Measurements from ENCODE around the gene CCNT2. TPM values are rescaled to one million over a fixed set of nuclear protein-coding genes. Genes with fewer than 3 reads are reported as not detected.

Gene CCNT2
- total and polyA plus RNA-seq, 4 donors = 43.5 to 76.0 (median 48.8) TPM

DNA sequence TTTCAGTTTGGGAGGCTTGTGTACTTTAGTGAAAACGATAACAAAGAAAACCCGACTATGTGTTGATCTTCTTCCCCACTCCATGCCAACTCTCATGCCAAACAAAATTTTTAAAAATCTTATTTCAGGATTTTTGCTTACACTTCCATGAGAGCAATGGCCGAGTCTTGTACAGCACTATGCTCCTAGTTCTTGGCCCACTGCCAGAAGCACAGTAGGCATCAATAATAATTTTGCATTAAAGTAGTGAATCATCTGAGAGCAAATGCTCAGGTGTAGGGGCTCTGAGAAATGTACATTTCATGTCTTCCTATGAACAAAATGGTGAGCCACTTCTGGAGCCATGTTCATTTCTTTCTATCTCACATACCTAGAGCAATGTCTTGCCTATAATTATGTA is 66.4 kb downstream of the CCNT2 start:
- H3K4me1 ChIP-seq (ENCODE audit: control insufficient read depth, insufficient read depth, low read length) = no peaks in the 10 kb centered on the region
- no peaks in the 10 kb centered on the region for H3K27me3 ChIP-seq (ENCODE audit: control insufficient read depth, insufficient read depth, low read length)
- H3K4me3 ChIP-seq (ENCODE audit: low read depth, low read length) = no peak overlapping the region
- 100% methylated on average over 1 of the region's 3 CpGs for WGBS (ENCODE audit: insufficient coverage)
- no peaks in the 10 kb centered on the region for H3K36me3 ChIP-seq (ENCODE audit: control insufficient read depth, insufficient read depth, low read length)
- H3K27ac ChIP-seq (ENCODE audit: low read depth, low read length) = no peak overlapping the region
- no peak for DNase-seq (ENCODE audit: low read depth in 4 of 6, low spot score in 6 of 6)
- H3K9me3 ChIP-seq (ENCODE audit: control insufficient read depth, insufficient read depth, low read length) = no peaks in the 10 kb centered on the region

DNA sequence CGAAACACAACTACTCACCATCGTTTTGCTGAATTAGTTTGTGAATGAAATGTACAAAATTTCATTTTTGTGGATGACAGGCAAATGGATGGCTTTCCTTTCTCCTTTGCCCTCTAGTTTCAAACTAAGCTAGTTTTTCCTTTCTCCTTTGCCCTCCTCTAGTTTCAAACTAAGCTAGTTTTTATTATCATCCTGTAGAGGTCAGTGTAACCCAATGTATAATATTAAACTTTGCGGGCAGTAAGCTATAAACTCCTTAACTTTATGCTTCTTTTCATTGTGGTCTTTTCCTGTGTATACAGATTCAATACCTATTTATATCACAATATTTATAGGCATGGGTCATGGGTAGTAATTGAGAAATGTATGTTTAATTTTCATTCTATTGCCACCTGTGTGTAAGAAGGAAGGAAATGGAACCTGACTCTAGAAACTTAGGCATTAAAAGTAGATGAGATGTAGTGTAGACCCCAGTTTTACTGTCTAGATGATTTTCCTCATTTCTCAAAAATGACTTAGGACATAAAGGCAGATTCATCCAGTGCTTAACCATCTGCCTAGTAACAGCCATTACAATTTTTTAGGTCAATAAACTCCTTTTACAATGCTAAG is 70.5 kb downstream of the CCNT2 start:
- Histone ChIP-seq H3K4me3 (ENCODE audit: low read depth, low read length) (no peak overlapping the region), H3K36me3 (ENCODE audit: control insufficient read depth, insufficient read depth, low read length) (no peaks in the 10 kb centered on the region), H3K9me3 (ENCODE audit: control insufficient read depth, insufficient read depth, low read length) (no peaks in the 10 kb centered on the region), H3K27me3 (ENCODE audit: control insufficient read depth, insufficient read depth, low read length) (no peaks in the 10 kb centered on the region), H3K27ac (ENCODE audit: low read depth, low read length) (no peak overlapping the region), H3K4me1 (ENCODE audit: control insufficient read depth, insufficient read depth, low read length) (no peaks in the 10 kb centered on the region)
- WGBS (ENCODE audit: insufficient coverage) = no CpG with 5 or more reads among the region's 3 CpGs
- DNase-seq (ENCODE audit: low read depth in 4 of 6, low spot score in 6 of 6) = peak; percentile 6 to 84 (median 24)

DNA sequence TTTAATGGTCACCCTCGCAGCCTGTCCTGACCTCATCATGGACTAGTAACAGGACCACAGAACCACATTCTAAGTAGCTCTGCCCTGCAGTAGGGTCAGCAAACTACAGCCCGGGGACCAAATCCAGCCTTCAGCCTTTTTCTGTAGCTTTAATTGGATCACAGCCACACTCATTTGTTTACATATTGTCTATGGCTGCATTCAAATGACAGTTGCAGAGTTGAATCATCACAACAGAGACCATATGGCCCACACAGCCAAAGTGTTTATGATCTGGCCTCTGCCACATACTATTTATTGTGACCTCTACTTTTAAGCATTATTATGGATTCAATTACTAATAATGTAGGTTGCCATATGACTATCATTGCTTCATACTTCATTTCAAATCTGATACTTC is 80.9 kb downstream of the CCNT2 start:
- Histone ChIP-seq H3K27ac (ENCODE audit: low read depth, low read length) (no peak overlapping the region), H3K4me3 (ENCODE audit: low read depth, low read length) (no peak overlapping the region), H3K9me3 (ENCODE audit: control insufficient read depth, insufficient read depth, low read length) (no peaks in the 10 kb centered on the region), H3K36me3 (ENCODE audit: control insufficient read depth, insufficient read depth, low read length) (no peaks in the 10 kb centered on the region), H3K4me1 (ENCODE audit: control insufficient read depth, insufficient read depth, low read length) (peaks cover 3% of the 10 kb centered on the region), H3K27me3 (ENCODE audit: control insufficient read depth, insufficient read depth, low read length) (no peaks in the 10 kb centered on the region)
- 65% methylated on average over 2 of the region's 2 CpGs for WGBS (ENCODE audit: insufficient coverage)
- DNase-seq (ENCODE audit: low read depth in 4 of 6, low spot score in 6 of 6) = no peak

DNA sequence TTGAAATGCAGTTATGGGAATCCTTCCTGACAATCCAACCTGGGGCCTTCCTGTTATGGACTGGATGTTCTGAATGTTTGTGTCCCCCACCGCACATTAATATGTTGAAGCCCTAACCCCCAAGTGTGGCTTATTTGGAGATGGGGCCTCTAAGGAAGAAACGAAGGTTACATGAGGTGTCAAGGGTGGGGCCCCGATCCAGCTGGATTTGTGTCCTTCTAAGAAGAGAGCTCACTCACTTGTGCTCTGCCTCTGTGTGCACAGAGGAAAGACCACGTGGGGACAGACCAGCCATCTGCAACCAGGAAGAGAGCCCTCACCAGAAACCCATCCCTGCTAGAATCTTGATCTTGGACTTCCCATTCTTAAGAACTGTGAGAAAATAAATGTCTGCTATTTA is 84.2 kb downstream of the CCNT2 start:
- Histone ChIP-seq H3K9me3 (ENCODE audit: control insufficient read depth, insufficient read depth, low read length) (no peaks in the 10 kb centered on the region), H3K4me1 (ENCODE audit: control insufficient read depth, insufficient read depth, low read length) (peaks cover 3% of the 10 kb centered on the region), H3K36me3 (ENCODE audit: control insufficient read depth, insufficient read depth, low read length) (no peaks in the 10 kb centered on the region), H3K27me3 (ENCODE audit: control insufficient read depth, insufficient read depth, low read length) (no peaks in the 10 kb centered on the region), H3K4me3 (ENCODE audit: low read depth, low read length) (no peak overlapping the region), H3K27ac (ENCODE audit: low read depth, low read length) (no peak overlapping the region)
- WGBS (ENCODE audit: insufficient coverage) = 100% methylated on average over 2 of the region's 4 CpGs
- DNase-seq (ENCODE audit: low read depth in 4 of 6, low spot score in 6 of 6) = no peak

DNA sequence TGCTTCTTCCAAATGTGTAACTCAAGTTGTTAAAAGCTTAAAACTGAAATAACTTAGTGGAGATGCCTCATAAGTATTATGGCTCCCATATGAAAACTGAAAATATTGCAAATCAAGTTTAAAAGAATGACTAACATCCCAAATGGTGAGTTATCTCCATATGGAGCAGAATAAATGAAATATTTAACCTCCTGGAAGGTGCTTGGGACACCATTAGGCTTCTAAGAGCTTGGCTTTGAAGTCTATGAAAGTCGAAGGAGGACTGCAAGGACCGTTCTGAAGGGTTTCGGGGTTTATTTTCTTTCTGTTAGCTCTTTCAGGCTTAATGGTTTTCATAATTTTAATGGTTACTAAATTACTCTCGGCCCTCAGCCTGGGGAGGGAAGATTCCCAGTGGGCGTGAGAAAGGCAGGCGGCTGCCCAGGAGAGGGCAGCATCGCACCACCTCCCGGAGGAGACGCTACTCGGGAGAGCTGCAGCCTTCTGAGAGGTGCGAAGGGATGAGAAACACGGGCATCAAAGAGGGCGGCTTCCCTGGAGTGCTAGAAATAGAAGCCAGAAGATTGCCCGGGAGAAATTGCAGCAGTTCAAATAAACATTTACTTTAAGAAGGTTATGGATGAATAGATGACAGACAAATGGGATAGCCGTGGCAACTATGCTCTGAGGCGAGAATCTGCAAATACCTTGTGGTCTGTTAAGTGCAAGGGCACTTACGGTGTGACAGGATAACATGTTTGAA is 85.6 kb downstream of the CCNT2 start:
- Histone ChIP-seq H3K4me1 (ENCODE audit: control insufficient read depth, insufficient read depth, low read length) (peaks cover 3% of the 10 kb centered on the region), H3K9me3 (ENCODE audit: control insufficient read depth, insufficient read depth, low read length) (no peaks in the 10 kb centered on the region), H3K27ac (ENCODE audit: low read depth, low read length) (no peak overlapping the region), H3K36me3 (ENCODE audit: control insufficient read depth, insufficient read depth, low read length) (no peaks in the 10 kb centered on the region), H3K4me3 (ENCODE audit: low read depth, low read length) (no peak overlapping the region), H3K27me3 (ENCODE audit: control insufficient read depth, insufficient read depth, low read length) (no peaks in the 10 kb centered on the region)
- 11% methylated on average over 14 of the region's 17 CpGs for WGBS (ENCODE audit: insufficient coverage)
- peak; percentile 33 to 89 (median 45) for DNase-seq (ENCODE audit: low read depth in 4 of 6, low spot score in 6 of 6)

DNA sequence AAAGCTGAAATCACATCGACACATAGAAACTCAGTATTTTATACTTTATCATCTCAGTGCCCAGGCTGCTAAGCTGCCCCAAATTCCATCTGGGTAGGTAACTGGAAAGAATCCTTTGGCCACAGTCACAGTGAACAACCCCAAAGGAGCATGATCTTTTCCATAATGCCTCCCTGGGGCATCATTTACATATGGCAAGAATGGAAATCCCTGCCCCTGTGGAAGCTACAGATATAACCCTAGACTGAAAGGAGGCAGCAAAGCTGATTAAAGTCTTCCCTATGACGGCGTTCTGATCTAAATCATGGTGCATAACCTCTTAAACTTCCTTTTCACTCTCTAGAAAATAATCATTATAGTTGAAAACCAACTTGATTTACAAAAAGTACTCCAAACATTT is 87.1 kb downstream of the CCNT2 start:
- Histone ChIP-seq H3K4me1 (ENCODE audit: control insufficient read depth, insufficient read depth, low read length) (peaks cover 3% of the 10 kb centered on the region), H3K36me3 (ENCODE audit: control insufficient read depth, insufficient read depth, low read length) (no peaks in the 10 kb centered on the region), H3K27ac (ENCODE audit: low read depth, low read length) (no peak overlapping the region), H3K27me3 (ENCODE audit: control insufficient read depth, insufficient read depth, low read length) (no peaks in the 10 kb centered on the region), H3K9me3 (ENCODE audit: control insufficient read depth, insufficient read depth, low read length) (no peaks in the 10 kb centered on the region), H3K4me3 (ENCODE audit: low read depth, low read length) (no peak overlapping the region)
- WGBS (ENCODE audit: insufficient coverage) = 80% methylated on average over 1 of the region's 3 CpGs
- no peak for DNase-seq (ENCODE audit: low read depth in 4 of 6, low spot score in 6 of 6)

Other genes with a start within 250 kb of the CCNT2 start
- 10 to 100 TPM; 13.7 to 35.7 TPM for gene TMEM163, start 199.8 kb upstream of the CCNT2 start, total RNA-seq
- gene TMEM163, start 199.8 kb upstream of the CCNT2 start, polyA plus RNA-seq (ENCODE audit: insufficient read length in 2 of 2) = 10 to 100 TPM; 71.6 to 77.7 TPM
- not detected for gene ACMSD, start 80.2 kb upstream of the CCNT2 start, total RNA-seq
- gene ACMSD, start 80.2 kb upstream of the CCNT2 start, polyA plus RNA-seq (ENCODE audit: insufficient read length in 2 of 2) = 1 to 10 TPM in 1 of 2 donors, under 1 TPM in 1; 0.40 to 1.1 TPM
- gene MAP3K19, start 128.6 kb downstream of the CCNT2 start, total RNA-seq = 10 to 100 TPM in 1 of 2 donors, 1 to 10 TPM in 1; 6.9 to 16.0 TPM
- gene MAP3K19, start 128.6 kb downstream of the CCNT2 start, polyA plus RNA-seq (ENCODE audit: insufficient read length in 2 of 2) = 1 to 10 TPM; 6.2 to 8.9 TPM
- 10 to 100 TPM; 50.4 to 89.7 TPM for gene RAB3GAP1, start 133.5 kb downstream of the CCNT2 start, total RNA-seq
- 10 to 100 TPM; 42.4 to 55.8 TPM for gene RAB3GAP1, start 133.5 kb downstream of the CCNT2 start, polyA plus RNA-seq (ENCODE audit: insufficient read length in 2 of 2)

Measured in spinal cord (tissue), 10 donors.